OCI-LY7 (cell line): Measurements from ENCODE around the gene ZNF420. TPM values are rescaled to one million over a fixed set of nuclear protein-coding genes. Genes with fewer than 3 reads are reported as not detected.
"Not testable (repeated sequence)": the region's sequence is repeated elsewhere in the genome, so short reads cannot be mapped to it uniquely, and the experiment has no call there.

Experiments used
- BruUV-seq: library from RNA; stranded (reverse); fragments of 400-500 nt; replicated peaks from 2 replicates; lab custom pipeline; 2021; lab: Mats Ljungman, UMichigan
- CTCF ChIA-PET: fragments of 300-600 bp; sonication (Branson Sonifier 250); formaldehyde crosslinking; loops from one replicate; lab custom pipeline; 2022; ENCODE audit warnings: antibody characterized with exemption; ENCODE audit not compliant: unreplicated experiment; lab: Charles Lee
- POLR2A ChIA-PET: fragments of 300-600 bp; sonication (Branson Sonifier 250); formaldehyde crosslinking; loops from one replicate; lab custom pipeline; 2022; ENCODE audit warnings: antibody characterized with exemption; lab: Charles Lee
- DNase-seq: peaks from one replicate; pipeline ENCODE4 v3.0.0-alpha.2; 2015; ENCODE audit warnings: low spot score
- H2AFZ ChIP-seq: fragments of 200-600 bp; sonication (generic), shearing (Covaris generic); 2 replicates; pipeline ENCODE4 v1.6.1; 2014; ENCODE audit warnings: mild to moderate bottlenecking, antibody characterized with exemption, low read length, moderate library complexity
- H3K27ac ChIP-seq: fragments of 200-600 bp; sonication (generic); 2 replicates; pipeline ENCODE4 v1.5.1; 2014; ENCODE audit warnings: mixed run types, low read depth, mild to moderate bottlenecking, moderate library complexity, low read length, inconsistent platforms; ENCODE audit not compliant: poor library complexity, severe bottlenecking
- H3K36me3 ChIP-seq: fragments of 200-600 bp; sonication (generic); 2 replicates; pipeline ENCODE4 v1.6.1; 2014; ENCODE audit warnings: mild to moderate bottlenecking, antibody characterized with exemption, low read length, moderate library complexity, mixed read lengths; ENCODE audit not compliant: insufficient read depth
- H3K4me1 ChIP-seq: fragments of 200-600 bp; sonication (generic); 2 replicates; pipeline ENCODE4 v1.5.1; 2014; ENCODE audit warnings: mild to moderate bottlenecking, low read length; ENCODE audit not compliant: insufficient read depth, poor library complexity, severe bottlenecking
- H3K4me2 ChIP-seq: fragments of 200-600 bp; sonication (generic); 2 replicates; pipeline ENCODE4 v1.6.1; 2014; ENCODE audit warnings: mild to moderate bottlenecking, low read length
- H3K4me3 ChIP-seq: fragments of 200-600 bp; sonication (generic); 2 replicates; pipeline ENCODE4 v1.5.1; 2014; ENCODE audit warnings: mild to moderate bottlenecking, low read depth, low read length; ENCODE audit not compliant: poor library complexity, severe bottlenecking
- H3K79me2 ChIP-seq: fragments of 200-600 bp; sonication (generic); 2 replicates; pipeline ENCODE4 v1.6.1; 2016; ENCODE audit warnings: low read depth, mild to moderate bottlenecking, low read length, moderate library complexity, mixed read lengths; ENCODE audit not compliant: insufficient read depth
- H3K9me2 ChIP-seq: fragments of 200-600 bp; sonication (generic); 2 replicates; pipeline ENCODE4 v1.6.1; 2016; ENCODE audit warnings: mild to moderate bottlenecking, low read length, mixed read lengths; ENCODE audit not compliant: insufficient read depth
- H3K9me3 ChIP-seq: fragments of 200-600 bp; sonication (generic); 2 replicates; pipeline ENCODE4 v1.6.1; 2014; ENCODE audit warnings: mild to moderate bottlenecking, mixed run types, low read length, mixed read lengths
- H4K20me1 ChIP-seq: fragments of 200-600 bp; sonication (generic); 2 replicates; pipeline ENCODE4 v1.6.1; 2014; ENCODE audit warnings: mild to moderate bottlenecking, antibody characterized with exemption, low read length, moderate library complexity, mixed read lengths; ENCODE audit not compliant: insufficient read depth
- CTCF ChIP-seq: fragments of 200-600 bp; sonication (generic); conservative IDR thresholded peaks from 2 replicates; pipeline ENCODE4 v1.5.1; 2014; ENCODE audit warnings: mild to moderate bottlenecking, antibody characterized with exemption, low read length, moderate library complexity, mixed read lengths
- EZH2phosphoT487 ChIP-seq: fragments of 200-600 bp; sonication (generic); IDR thresholded peaks from 2 replicates; pipeline ENCODE4 v1.6.1; 2018; ENCODE audit warnings: low read depth, borderline replicate concordance, mild to moderate bottlenecking, mixed run types, antibody characterized with exemption, low read length, moderate library complexity, mixed read lengths
- intact Hi-C: fragments of 100-400 bp; cut with micrococcal nuclease; formaldehyde crosslinking; loops from one replicate; pipeline ENCODE4 v1.10.0; 2022; ENCODE audit not compliant: unreplicated experiment
- total RNA-seq, 2 experiments: library from RNA; depleted of rRNA in 1 of 2; stranded (reverse); fragments of >200 nt in 1 of 2; shearing (Covaris generic) in 1 of 2; gene quantifications; 2 replicates each; pipeline ENCODE4 v1.2.3, GENCODE V29; 2014 to 2022

The ZNF420 gene
- total RNA-seq, 2 experiments from 2014 or later, result 8.8 to 11.0 TPM

GRCh38 chr19:37074111-37074510, 4.1 kb upstream of the ZNF420 start:
- H3K4me2 ChIP-seq, result no peak overlapping the region
- TF ChIP-seq EZH2phosphoT487 (no peak), CTCF (no peak)
- CTCF ChIA-PET, result no interaction called here
- no peak overlapping the region for H3K4me3 ChIP-seq
- peaks cover 13% of the 10 kb centered on the region; the same call in 1 of the 2 replicates for H3K9me3 ChIP-seq
- no TSS peak for BruUV-seq
- H2AFZ ChIP-seq, result no peak overlapping the region
- H3K79me2 ChIP-seq, result peaks cover 10% of the 10 kb centered on the region; the same call in 1 of the 2 replicates
- no peaks in the 10 kb centered on the region for H3K36me3 ChIP-seq
- H3K4me1 ChIP-seq, result peaks cover 9% of the 10 kb centered on the region
- no peak for DNase-seq
- H4K20me1 ChIP-seq, result no peaks in the 10 kb centered on the region
- POLR2A ChIA-PET, result interaction anchor here (0.6 kb wide), 1 partner anchor 13 kb away, joined by 3 read pairs; no protein-coding TSS in a partner anchor
- no peaks in the 10 kb centered on the region for H3K9me2 ChIP-seq
- intact Hi-C loops, result no loop called here
- no peak overlapping the region for H3K27ac ChIP-seq

GRCh38 chr19:37074819-37075362, 3.3 kb upstream of the ZNF420 start:
- Histone ChIP-seq H3K9me3 (peaks cover 8% of the 10 kb centered on the region; the same call in 1 of the 2 replicates), H3K27ac (no peak overlapping the region), H2AFZ (no peak overlapping the region), H3K9me2 (no peaks in the 10 kb centered on the region), H3K4me3 (no peak overlapping the region), H4K20me1 (no peaks in the 10 kb centered on the region), H3K4me1 (peaks cover 13% of the 10 kb centered on the region), H3K36me3 (no peaks in the 10 kb centered on the region), H3K79me2 (peaks cover 18% of the 10 kb centered on the region), H3K4me2 (no peak overlapping the region)
- no peak for TF ChIP-seq CTCF
- TF ChIP-seq EZH2phosphoT487, result no peak
- no peak for DNase-seq
- CTCF ChIA-PET, result no interaction called here
- intact Hi-C loops, result loop anchor here (5.0 kb wide), 2 partner anchors 303 to 392 kb away; partner anchors contain the start of genes ZNF569, ZNF570 and ZNF850
- POLR2A ChIA-PET, result interaction anchor here (0.6 kb wide), 1 partner anchor 14 kb away, joined by 3 read pairs; no protein-coding TSS in a partner anchor
- BruUV-seq, result no TSS peak

- H3K79me2 ChIP-seq, result peaks cover 26% of the 10 kb centered on the region
- CTCF ChIA-PET, result not testable (repeated sequence)
These were observed 1.7 kb upstream of the ZNF420 start for GRCh38 chr19:37076524-37076923.

More at GRCh38 chr19:37076524-37076923, 1.7 kb upstream of the ZNF420 start:
- H3K27ac ChIP-seq, BruUV-seq, H3K4me2 ChIP-seq, H4K20me1 ChIP-seq, H2AFZ ChIP-seq, H3K9me2 ChIP-seq, H3K36me3 ChIP-seq, POLR2A ChIA-PET, DNase-seq, H3K4me3 ChIP-seq: not testable (repeated sequence)
- Histone ChIP-seq H3K4me1 (peaks cover 13% of the 10 kb centered on the region), H3K9me3 (peaks cover 12% of the 10 kb centered on the region; the same call in 1 of the 2 replicates)
- intact Hi-C loops, result loop anchor here (5.0 kb wide), 2 partner anchors 304 to 391 kb away; partner anchors contain the start of genes ZNF569, ZNF570 and ZNF850
